Heart left ventricle (tissue), 16 donors: ENCODE results near the gene CAVIN3. TPM values are rescaled to one million over a fixed set of nuclear protein-coding genes. Genes with fewer than 3 reads are reported as not detected.
A peak's percentile ranks its signal among the peaks of the same experiment; 100 is the strongest.

Experiments used
- ATAC-seq, 4 donors: fragments of 200-7000 bp; cut with Tn5 transposase; one replicate each; pipeline ENCODE4 v1.9.1; 2020 to 2022; ENCODE audit warnings: moderate library complexity in 4 of 4, mild to moderate bottlenecking in 3 of 4, moderate number of reproducible peaks in 1 of 4
- DNase-seq, 5 donors: peaks; one replicate each; pipeline ENCODE4 v3.0.0-alpha.2; 2020
- H3K27ac ChIP-seq, 12 donors: fragments of 200-600 bp; sonication (generic) in 4 of 12; one replicate each; pipeline versions ENCODE4 v1.5.0 to v1.8.0; 2016 to 2022; ENCODE audit warnings: mild to moderate bottlenecking in 2 of 12
- H3K27me3 ChIP-seq, 9 donors: fragments of 200-600 bp; sonication (generic) in 2 of 9; one replicate each; pipeline versions ENCODE4 v1.5.1 to v1.8.0; 2016 to 2022; ENCODE audit warnings: mild to moderate bottlenecking in 3 of 9
- H3K36me3 ChIP-seq, 9 donors: fragments of 200-600 bp; sonication (generic) in 2 of 9; one replicate each; pipeline versions ENCODE4 v1.5.0 to v1.8.0; 2018 to 2022; ENCODE audit warnings: mild to moderate bottlenecking in 2 of 9
- H3K4me1 ChIP-seq, 12 donors: fragments of 200-600 bp; sonication (generic) in 4 of 12; one replicate each; pipeline versions ENCODE4 v1.5.0 to v1.8.0; 2016 to 2022; ENCODE audit warnings: mild to moderate bottlenecking in 3 of 12
- H3K4me3 ChIP-seq, 12 donors: fragments of 200-600 bp; sonication (generic) in 4 of 12; one replicate each; pipeline versions ENCODE4 v1.5.0 to v1.8.0; 2017 to 2022; ENCODE audit warnings: mild to moderate bottlenecking in 9 of 12, moderate library complexity in 4 of 12
- H3K9me3 ChIP-seq, 12 donors: fragments of 200-600 bp; sonication (generic) in 4 of 12; one replicate each; pipeline versions ENCODE4 v1.5.0 to v1.8.0; 2016 to 2022; ENCODE audit warnings: mild to moderate bottlenecking in 1 of 12
- POLR2A ChIP-seq, 2 donors: fragments of 450-650 bp; IDR thresholded peaks; one replicate each; pipeline ENCODE4 v1.6.1; 2017; ENCODE audit warnings: antibody characterized with exemption in 2 of 2, mild to moderate bottlenecking in 2 of 2, moderate library complexity in 2 of 2
- WGBS, 4 donors: extraction: QIAGEN DNeasy Blood & Tissue Kit in 2 of 4; methylation state at CpG; one replicate each; pipeline versions ENCODE4 v1.1.5 to v1.1.7; 2013 to 2018; 5-methylcytosine and 5-hydroxymethylcytosine counted together
- intact Hi-C, 10 donors: fragments of 100-400 bp; cut with DNase I; formaldehyde crosslinking; loops; one replicate each; pipeline versions ENCODE4 v1.11.1 to v1.14.2; 2022
- polyA plus RNA-seq, 2 donors: library from polyadenylated mRNA; stranded (reverse); fragments of 200-250 nt; gene quantifications; one replicate each; pipeline ENCODE4 v1.2.3, GENCODE V29; 2013
- total RNA-seq, 9 donors: library from RNA; depleted of rRNA in 2 of 9; stranded (reverse); fragments of >200 nt in 2 of 9; fragmentation: NEBNext Ultra II Directional in 3 of 9; extraction: Animal tissue kit (Norgen Biotek cat#: 25700) in 3 of 9; gene quantifications; one replicate each; pipeline versions ENCODE4 v1.1.0 to v1.2.4, GENCODE V29; 2016 to 2023
- TF ChIP-seq, protein P1 (sequence below), 12 donors: fragments of 200-600 bp; sonication (generic) in 4 of 12; IDR thresholded peaks; one replicate each; pipeline versions ENCODE4 v1.5.0 to v1.8.0; 2018 to 2022; ENCODE audit warnings: antibody characterized with exemption in 12 of 12, mild to moderate bottlenecking in 5 of 12
- donor health status: ischemic (EF 13 %, LVEDD 7.1; RV severe dilation, severe dysfunction).
- donor health status: healthy with polysubstance abuse.
- donor health status: DM: no; HTN: yes; CAD: no.
- donor health status: DM: no; HTN: no; CAD: no.
- donor health status: ischemic (EF 25% LVEDD 6.9; RV normal size, moderate dysfunction).
- donor health status: ischemic (EF 25% LVEDD 5.7; RV mildly dilated, moderate dysfunction).
- donor health status: healthy.
- donor health status: DM: yes; HTN: yes; CAD: no.
- donor health status: ischemic (EF 35%, LVEDD 5.7; RV mildly dilated, moderate dysfunction).
- donor health status: nonischemic (EF 11% LVEDD 7.7; RV severe dilation, severe dysfunction).
- donor health status: DM: yes; HTN: yes; CAD: no.
- donor health status: PGD.
- donor health status: ischemic (EF 29% LVEDD 5.4; RV normal size, mild dysfunction).
- donor health status: nonischemic (EF 23%, LVEDD 6.1; RV moderate dilation, normal function).

Gene CAVIN3
- total and polyA plus RNA-seq, 11 donors = 40.4 to 155 (median 92.8) TPM

DNA sequence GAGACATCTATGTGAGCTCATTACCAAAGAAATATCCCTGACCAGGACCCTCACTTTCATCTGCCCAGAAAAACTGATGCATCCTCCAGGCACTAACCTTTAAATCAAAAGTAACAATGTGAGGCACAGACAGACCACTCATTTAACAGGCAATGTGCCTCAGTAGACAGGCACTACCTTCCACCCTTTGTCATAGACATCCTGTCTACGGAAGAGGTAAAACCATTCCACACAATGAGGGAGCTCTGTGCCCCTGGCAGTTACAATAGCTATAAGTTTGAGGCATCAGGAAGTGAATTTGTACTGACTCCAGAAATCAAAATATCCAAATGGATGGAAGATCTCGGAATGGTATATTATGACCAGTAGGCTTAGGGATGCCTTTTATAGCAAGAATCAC, 6.7 kb upstream of the CAVIN3 start:
- Histone ChIP-seq H3K36me3 (peaks cover 0 to 8% (median 0%) of the 10 kb centered on the region in 9 donors), H3K27me3 (no peaks in the 10 kb centered on the region), H3K9me3 (no peaks in the 10 kb centered on the region), H3K4me1 (peaks cover 0 to 25% (median 9%) of the 10 kb centered on the region in 12 donors), H3K27ac (peak overlapping the region in 10 of 12 donors; percentile 1 to 72 (median 64)), H3K4me3 (no peak overlapping the region)
- ATAC-seq = peak in 3 of 4 donors; percentile 51 to 82 (median 65)
- DNase-seq = no peak
- intact Hi-C loops = loop anchor here in 1 of 10 donors (10.0 kb wide), 1 partner anchor 358 kb away; the partner anchor contains the start of gene MRPL17
- 64 to 76% (median 72%) methylated on average over 2 of the region's 2 CpGs for WGBS, 4 donors
- no peak for TF ChIP-seq POLR2A (IDR thresholded peaks at IDR 0.05)
- TF ChIP-seq, protein P1, sequence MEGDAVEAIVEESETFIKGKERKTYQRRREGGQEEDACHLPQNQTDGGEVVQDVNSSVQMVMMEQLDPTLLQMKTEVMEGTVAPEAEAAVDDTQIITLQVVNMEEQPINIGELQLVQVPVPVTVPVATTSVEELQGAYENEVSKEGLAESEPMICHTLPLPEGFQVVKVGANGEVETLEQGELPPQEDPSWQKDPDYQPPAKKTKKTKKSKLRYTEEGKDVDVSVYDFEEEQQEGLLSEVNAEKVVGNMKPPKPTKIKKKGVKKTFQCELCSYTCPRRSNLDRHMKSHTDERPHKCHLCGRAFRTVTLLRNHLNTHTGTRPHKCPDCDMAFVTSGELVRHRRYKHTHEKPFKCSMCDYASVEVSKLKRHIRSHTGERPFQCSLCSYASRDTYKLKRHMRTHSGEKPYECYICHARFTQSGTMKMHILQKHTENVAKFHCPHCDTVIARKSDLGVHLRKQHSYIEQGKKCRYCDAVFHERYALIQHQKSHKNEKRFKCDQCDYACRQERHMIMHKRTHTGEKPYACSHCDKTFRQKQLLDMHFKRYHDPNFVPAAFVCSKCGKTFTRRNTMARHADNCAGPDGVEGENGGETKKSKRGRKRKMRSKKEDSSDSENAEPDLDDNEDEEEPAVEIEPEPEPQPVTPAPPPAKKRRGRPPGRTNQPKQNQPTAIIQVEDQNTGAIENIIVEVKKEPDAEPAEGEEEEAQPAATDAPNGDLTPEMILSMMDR (IDR thresholded peaks at IDR 0.05) = no peak

DNA sequence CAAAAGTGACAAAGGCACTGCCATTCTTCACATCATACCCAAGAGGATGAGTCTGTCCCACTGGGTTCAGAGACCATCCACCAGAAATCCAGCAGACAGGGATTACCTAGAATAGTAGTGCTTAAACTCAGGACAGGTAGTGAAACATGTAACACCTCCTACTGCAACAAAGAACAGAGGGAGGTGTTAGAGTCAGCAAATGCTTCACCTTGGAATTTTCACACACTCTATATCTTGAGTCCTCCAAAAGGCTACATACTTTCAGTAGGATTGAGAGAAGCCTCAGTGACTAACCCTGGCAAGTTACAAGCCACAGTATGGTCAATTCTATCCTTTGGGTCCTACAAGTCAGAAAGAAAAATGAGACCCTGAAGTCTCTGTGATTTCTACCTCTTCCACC, 6.0 kb upstream of the CAVIN3 start:
- H3K9me3 ChIP-seq = no peaks in the 10 kb centered on the region
- H3K36me3 ChIP-seq = peaks cover 0 to 8% (median 0%) of the 10 kb centered on the region in 9 donors
- no peak for ATAC-seq
- TF ChIP-seq, protein P1 (IDR thresholded peaks at IDR 0.05) = no peak
- TF ChIP-seq POLR2A (IDR thresholded peaks at IDR 0.05) = no peak
- H3K4me3 ChIP-seq = no peak overlapping the region
- peaks cover 0 to 32% (median 14%) of the 10 kb centered on the region in 12 donors for H3K4me1 ChIP-seq
- no peaks in the 10 kb centered on the region for H3K27me3 ChIP-seq
- H3K27ac ChIP-seq = peak overlapping the region in 11 of 12 donors; percentile 1 to 72 (median 63)
- intact Hi-C loops = loop anchor here in 1 of 10 donors (10.0 kb wide), 1 partner anchor 358 kb away; the partner anchor contains the start of gene MRPL17
- no peak for DNase-seq

DNA sequence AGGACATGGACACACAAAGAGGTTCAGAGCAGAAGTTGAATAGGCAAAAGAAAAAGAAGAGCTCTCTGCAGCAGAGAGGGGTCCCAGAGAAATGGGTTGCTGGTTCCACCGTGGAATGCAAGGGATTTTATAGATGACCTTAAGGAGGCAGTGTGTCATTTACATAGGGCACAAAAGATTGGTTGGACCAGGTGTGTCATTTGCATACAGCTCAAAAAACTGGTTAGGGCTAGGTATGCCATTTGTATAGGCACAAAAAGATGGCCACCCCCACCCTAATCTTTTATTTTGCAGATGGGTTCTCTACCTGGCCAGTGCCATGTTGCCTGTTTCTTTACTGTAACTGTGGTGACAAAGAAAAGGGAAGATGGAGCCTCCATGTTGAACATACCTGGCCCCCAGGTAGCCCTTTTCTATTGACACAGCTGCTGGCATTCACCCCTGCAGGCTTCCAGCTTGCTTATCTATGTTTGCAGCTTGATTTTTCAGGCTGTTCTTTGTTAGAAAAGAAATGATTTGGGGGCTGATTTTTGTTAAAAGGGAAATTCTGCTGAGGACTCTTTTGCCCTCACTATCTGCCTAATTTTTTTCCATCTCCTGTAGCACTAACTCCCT, 3.1 kb upstream of the CAVIN3 start:
- ATAC-seq (no peak), DNase-seq (no peak)
- intact Hi-C loops = loop anchor here in 2 of 10 donors (5.0 to 10.0 kb wide), 2 partner anchors 34 to 361 kb away; partner anchors contain the start of gene MRPL17 (in 1 of the 2)
- no peaks in the 10 kb centered on the region for H3K9me3 ChIP-seq
- H3K4me1 ChIP-seq = peaks cover 0 to 54% (median 27%) of the 10 kb centered on the region in 12 donors
- peaks cover 0 to 4% (median 0%) of the 10 kb centered on the region in 9 donors for H3K36me3 ChIP-seq
- H3K4me3 ChIP-seq = no peak overlapping the region
- WGBS, 4 donors = 58 to 71% (median 69%) methylated on average over 1 of the region's 1 CpG
- H3K27me3 ChIP-seq = peaks cover 0 to 8% (median 0%) of the 10 kb centered on the region in 9 donors
- H3K27ac ChIP-seq = peak overlapping the region in 1 of 12 donors; percentile 99
- TF ChIP-seq, protein P1 (IDR thresholded peaks at IDR 0.05) = no peak
- TF ChIP-seq POLR2A (IDR thresholded peaks at IDR 0.05) = no peak

DNA sequence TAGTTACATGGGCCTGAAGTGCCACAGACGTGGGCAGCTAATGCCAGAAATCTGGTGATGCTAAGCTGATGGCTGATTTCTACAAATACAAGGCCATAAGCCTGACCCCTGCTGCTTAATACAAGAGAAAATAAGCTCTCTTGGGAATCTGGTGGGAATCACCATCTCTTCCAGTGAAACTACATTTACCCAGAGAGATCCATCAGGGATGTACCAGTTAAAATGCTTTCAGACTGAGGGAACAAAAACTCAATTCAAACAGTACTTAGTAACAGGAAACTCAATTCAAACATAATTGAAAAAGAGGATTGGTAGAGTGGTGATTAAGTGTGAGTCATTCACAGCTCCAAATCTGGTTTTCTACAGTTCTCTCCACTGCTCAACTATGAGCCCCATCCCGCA, 1.7 kb upstream of the CAVIN3 start:
- Histone ChIP-seq H3K4me3 (no peak overlapping the region), H3K4me1 (peaks cover 0 to 59% (median 33%) of the 10 kb centered on the region in 12 donors), H3K36me3 (peaks cover 0 to 2% (median 0%) of the 10 kb centered on the region in 9 donors), H3K27me3 (peaks cover 0 to 8% (median 0%) of the 10 kb centered on the region in 9 donors), H3K27ac (peak overlapping the region in 11 of 12 donors; percentile 94 to 100 (median 99)), H3K9me3 (no peaks in the 10 kb centered on the region)
- ATAC-seq (no peak), DNase-seq (no peak)
- 47 to 61% (median 54%) methylated on average over 2 of the region's 2 CpGs for WGBS, 4 donors
- TF ChIP-seq, protein P1 (IDR thresholded peaks at IDR 0.05) = no peak
- no peak for TF ChIP-seq POLR2A (IDR thresholded peaks at IDR 0.05)
- intact Hi-C loops = loop anchor here in 3 of 10 donors (2.0 to 10.0 kb wide), 3 partner anchors 35 to 363 kb away; partner anchors contain the start of genes FHIP1B (in 1 of the 3) and MRPL17 (in 1 of the 3)
